Stimulated activated CD4-positive, alpha-beta T cell treated with anti-CD3 and anti-CD28 coated beads, TNF-alpha, amount 100 ng/mL, for 4 hours (primary cell): ENCODE data around the gene ARNT2.
"Not testable (repeated sequence)": the region's sequence is repeated elsewhere in the genome, so short reads cannot be mapped to it uniquely, and the experiment has no call there.

Experiments
- DNase-seq, 3 experiments: peaks; one replicate each; pipeline ENCODE4 v3.0.0-alpha.2; 2020; ENCODE audit warnings: low read depth in 3 of 3

ARNT2 gene

DNA sequence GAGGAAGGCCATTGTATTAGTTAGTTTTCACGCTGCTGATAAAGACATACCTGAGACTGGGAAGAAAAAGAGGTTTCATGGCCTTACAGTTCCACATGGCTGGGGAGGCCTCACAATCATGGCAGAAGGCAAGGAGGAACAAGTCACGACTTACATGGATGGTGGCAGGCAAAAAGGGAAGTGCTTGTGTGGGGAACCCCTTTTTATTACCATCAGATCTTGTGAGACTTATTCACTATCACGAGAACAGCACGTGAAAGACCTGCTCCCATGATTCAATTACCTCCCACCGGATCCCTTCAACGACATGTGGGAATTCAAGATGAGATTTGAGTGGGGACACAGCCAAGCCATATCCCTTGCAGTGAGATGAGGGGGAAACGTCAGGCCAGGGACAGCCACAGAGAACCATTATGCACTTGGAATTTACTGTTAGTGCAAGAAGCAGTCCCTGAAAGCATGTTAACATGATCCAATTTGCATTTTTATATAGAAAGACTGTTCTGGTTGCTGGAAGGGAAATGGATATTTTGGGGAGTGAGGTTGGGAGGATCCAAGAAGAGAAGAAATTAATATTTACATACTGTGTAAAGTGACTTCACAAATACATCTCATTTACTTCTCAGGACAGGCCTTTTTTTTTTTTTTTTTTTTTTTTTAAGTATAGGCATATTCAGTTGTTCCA is 87.1 kb downstream of the ARNT2 start:
- DNase-seq: no peak

DNA sequence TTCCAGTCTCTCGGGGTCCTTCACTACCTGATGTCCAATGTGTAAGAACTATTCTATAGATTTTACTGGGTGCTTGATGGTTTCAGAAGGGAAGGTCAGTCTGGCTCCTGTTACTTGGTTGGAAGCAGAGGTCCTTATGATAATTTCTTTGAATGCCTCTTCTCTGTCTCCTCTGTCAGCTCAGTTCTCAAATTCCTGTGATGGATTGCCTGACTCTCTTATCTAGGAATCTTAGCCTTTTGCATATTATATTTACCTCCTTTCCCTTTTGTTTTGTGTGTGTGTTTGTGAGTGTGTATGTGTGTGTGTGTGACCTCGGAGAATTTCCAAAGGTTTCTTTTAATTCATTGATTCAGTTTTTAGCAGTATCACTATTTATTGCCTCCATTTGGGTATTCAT is 88.2 kb downstream of the ARNT2 start:
- DNase-seq: no peak

DNA sequence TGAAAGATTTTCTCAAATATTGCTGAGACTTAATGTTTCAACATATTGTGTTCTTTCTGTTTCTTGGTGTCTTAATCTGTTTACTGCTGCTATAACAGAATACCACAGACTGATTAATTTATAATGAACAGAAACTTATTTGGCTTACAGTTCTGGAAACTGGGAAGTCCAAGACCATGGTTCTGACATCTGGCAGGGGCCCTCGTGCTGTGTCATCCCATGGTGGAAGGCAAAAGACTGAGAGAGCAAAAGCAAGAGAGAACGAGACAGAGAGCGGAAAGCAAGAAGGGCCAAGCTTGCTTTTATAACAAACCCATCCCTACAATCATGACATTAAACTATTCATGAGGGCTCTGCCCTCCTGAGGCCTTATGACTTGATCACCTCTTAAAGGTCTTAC is 88.7 kb downstream of the ARNT2 start:
- no peak for DNase-seq

DNA sequence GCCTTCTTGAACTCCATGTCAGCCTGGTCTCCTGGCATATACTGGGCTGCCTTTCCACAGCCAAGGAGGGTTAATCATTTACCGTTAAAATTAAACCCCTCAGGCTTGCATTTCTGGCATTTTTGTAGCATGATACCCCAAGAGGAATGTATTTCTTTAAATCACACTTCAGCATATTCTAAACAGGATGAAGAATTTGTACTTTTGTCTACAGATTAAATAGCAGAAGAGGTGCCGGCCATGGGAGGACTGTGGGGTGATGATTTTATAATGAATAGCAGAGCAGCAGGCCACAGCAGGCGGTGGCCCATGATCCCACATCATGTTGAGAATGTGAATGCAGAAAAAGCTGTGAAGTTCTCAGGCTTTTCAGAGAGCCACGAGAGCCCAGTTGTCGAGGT is 90.2 kb downstream of the ARNT2 start:
- DNase-seq: no peak

DNA sequence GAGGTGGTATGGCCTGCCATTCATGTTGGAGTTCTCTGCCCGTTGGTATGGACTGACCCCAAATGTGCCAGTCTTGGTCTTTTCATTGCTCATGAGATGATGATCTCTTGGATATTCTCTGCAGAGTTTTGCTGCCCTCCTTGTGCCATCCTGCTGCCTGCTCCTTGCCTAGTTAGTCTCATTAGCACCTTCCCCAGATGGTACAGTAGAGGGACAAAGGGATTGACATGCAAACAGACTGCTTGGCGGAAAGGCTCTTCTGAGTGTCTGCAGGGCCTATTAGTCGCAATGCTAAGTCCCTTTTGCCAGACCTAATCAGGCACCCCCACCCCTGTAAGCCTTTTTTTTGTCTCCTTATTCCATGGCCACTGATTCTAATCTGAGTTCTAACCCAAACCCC is 90.6 kb downstream of the ARNT2 start:
- DNase-seq: no peak

DNA sequence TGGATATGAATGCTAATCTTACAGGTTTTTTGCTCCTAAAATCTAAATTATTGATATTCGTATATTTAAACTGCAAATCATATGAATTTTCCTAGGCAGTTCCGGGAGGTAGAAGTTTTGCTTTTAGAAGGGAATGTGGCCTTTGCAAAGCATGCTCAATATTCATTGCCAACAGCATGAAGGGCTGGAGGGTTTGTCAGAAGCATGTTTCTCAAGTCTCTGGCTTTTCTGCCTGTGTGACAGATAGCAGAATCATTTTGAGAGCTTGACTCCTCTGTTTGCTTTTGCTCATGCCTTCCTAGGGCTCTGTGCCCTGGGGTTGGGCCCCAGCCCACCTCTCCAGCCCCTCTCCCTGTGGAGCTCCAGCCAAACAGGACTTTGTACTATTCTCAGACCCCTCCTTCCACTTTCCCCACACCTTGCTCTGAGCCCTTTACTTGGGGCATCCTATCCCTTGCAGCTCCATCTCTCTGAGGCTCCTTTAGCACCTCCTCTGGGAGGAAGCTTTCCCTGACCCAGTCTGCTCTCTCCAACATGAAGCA is 91.3 kb downstream of the ARNT2 start:
- DNase-seq: no peak

DNA sequence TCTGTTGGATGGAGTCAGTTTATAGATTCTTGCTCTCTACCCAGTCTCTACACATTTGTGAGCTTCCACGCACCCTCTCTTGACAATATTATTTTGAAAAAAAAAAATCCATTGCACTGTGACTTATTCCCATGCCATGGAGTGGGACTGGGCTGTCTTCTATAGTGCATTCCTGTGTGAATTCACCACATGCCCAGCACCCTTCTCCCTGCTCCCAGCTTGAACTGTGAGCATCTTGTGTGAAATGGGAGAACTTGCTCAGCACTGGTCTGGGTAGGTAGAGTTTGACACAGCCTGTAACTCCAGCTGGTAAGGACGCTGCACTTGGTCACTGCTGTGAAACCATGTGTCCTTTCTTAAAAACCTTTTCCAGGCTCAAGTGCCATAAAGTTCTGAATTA is 91.9 kb downstream of the ARNT2 start:
- DNase-seq: no peak

DNA sequence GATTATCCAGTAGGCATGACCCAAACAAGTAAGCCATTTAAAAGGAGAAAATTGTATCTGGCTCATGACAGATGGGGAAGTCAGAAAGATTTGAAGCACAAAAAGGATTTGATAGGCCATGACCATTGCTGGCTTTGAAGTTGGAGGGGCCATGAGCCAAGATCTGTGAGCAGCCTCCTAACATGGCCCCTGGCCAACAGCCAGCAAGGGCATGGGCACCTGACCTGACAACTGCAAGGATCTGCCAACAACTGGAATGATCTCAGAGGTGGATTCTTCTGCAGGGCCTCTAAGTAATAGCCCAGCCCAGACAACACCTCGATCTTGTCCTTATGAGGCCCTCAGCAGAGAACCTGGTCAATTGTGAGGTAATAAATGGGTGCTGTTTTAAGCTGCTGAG is 93.0 kb downstream of the ARNT2 start:
- DNase-seq: no peak

DNA sequence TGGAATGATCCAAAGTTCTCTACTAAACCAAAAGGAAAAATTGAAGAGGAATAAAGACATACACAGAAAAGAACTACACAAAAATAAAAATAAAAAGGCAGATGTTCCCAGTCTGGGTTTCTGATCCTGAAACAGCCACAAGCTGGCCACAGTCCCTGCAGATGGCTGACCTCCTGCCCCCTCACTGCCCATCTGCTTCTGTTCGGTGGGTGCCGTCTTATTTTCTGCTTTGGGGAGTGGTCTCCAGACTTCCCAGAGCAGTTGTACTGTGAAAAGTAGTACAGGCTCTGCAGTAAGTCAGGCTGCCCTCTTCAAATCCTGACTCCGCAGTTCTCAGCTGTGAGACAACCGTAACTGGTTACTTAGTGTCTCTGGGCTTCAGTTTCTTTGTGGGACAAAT is 94.5 kb downstream of the ARNT2 start:
- DNase-seq: no peak

DNA sequence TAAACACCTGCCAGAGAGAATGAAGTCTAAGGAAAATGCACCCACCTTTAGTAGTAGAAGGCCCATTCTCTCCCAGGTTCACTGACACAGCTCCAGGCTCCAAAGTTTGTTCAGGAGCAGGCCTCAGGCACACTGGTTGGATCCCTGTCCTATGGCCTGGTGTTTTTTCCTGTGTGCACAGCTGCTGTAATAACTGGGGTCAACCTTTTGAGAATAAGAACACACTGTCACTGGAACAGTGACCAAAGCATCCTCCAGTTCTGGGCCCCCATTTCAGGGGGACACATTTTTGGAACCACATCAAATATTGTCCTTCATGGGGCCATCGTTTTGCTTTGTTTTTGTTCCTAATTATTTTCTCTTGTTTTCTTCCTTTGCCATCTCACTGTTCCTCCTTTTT is 95.8 kb downstream of the ARNT2 start:
- DNase-seq: no peak

DNA sequence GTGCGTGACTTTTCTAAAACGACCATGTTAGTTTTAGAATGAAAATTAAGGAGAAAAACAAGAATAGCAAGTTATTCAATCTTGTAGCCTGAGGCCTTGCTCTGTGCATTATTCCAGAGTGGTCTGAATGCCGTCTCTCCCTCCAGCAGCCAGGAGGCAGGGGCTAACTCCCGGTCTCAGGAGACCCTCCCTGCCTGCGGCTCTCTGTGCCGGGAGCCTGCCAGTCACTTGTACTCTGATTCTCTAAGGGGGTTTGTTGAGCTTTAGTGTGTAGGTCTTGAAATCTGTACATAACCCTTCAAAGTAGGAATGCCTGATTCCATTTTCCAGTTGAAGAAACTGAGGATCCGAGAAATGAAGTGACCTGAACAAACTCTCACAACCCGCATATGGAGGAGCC is 97.3 kb downstream of the ARNT2 start:
- DNase-seq: no peak

DNA sequence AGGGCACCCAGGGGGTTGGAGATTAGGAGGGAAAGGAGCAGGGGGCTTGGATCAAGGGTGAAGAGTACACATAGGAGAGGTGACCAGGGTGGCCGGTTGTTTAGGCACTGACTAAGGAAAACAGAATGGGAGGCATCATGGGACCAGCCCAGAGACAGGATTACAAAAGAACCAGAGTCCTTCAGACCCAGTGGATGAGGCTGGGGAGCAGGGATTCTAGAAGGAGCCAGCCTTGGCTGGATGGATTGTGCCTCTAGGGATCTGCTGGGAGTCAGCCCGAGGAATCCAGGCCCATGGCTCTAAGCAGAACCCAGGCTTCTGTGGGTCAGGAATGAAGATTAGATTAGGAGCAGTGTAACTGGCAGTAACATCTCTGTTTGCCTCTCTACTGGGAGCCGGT is 98.6 kb downstream of the ARNT2 start:
- no peak for DNase-seq

DNA sequence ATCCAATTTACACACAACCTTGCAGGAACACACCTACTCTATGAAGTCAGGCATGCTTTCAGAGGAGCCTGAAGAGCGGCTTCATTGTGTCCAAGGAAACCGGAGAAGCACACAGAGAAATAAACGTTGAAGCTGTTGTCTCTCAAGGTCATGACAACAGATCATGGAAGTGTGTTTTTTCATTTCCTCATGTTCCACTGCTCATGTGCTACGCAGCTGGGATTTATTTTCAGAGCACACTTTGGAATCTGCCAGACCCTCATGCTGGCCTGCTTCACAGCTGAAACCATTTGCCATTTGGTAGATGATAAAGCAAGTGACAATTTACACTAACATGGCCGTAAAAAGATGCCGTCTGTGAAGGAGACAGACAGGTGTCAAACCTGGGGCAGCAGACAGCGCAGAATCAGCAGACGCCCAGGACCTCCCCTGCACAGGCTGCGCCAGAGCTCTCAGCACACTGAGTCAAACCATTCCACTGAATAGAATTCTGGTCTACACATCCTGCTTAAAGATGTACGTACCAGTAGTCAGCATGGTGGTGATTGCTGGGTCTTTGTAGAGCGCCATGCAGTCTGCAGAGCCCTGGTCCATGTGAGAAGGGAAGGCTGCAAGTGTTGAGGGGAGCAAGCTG is 99.3 kb downstream of the ARNT2 start:
- no peak for DNase-seq

DNA sequence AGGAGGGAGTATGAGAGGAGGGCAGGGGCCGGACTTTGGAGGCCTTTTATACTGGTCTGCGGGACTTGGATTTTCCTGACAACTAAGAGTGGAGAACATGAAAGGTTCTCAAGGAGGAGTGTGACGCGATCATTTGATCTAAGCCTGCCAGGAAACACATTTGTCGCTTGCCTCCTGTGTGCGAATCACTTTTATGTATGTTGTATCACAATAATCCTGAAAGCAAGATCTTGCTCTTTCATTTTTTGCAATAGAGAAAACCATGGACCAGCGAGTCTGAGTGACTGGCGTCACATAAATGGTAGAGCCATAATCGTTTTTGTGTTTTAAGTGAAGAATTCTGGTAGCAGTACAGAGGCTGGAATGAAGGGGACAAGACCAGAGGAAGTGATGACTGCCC is 100.7 kb downstream of the ARNT2 start:
- no peak for DNase-seq

DNA sequence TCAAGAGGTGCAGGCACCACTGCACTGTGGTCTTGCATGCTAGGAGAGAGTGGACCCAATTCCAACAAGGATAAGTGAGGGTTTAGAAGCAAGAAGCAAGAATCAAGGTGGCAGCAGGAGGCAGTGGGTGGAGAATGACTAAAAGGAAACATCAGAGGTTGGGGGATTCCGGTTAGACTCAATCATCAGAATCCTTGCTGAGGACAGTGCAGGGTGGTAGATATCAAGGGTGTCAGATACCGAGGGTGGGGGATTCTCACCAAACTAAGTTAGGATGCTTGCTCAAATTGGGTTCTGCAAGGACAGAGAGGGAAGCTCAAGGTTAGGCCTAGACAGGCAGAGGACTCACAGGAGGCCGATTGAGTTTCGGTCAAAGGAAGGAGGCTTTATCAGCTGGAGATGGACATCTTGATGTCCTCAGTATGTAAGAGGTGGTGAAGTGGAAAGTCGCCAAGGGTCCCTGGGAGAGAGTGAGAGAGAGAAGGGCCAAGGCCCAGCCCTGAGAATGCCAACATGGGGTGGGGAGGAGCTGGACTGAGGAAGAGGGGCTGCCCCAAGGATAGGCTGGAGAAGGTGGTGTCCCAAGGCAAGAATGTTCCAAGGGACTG is 102.2 kb downstream of the ARNT2 start:
- no peak for DNase-seq

DNA sequence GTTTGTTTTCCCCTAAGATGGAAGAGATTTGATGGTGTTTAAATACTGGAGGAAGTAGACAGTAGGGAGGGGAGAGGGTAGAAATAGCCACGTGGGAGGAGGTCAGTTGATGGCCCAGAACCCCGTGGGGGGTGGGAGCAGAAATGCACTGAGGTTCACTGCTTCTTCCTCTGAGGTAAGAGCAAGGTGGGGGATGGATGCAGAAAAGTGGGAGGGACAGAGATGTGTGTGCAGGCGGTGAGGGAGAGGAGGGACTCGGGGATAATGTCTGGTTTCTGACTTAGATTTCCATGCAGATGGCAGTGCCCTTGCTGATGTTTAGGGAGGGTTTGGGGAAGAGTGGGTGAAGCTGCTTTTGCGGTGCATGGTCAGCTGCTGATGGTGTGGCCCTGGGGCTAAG is 102.9 kb downstream of the ARNT2 start:
- no peak for DNase-seq

DNA sequence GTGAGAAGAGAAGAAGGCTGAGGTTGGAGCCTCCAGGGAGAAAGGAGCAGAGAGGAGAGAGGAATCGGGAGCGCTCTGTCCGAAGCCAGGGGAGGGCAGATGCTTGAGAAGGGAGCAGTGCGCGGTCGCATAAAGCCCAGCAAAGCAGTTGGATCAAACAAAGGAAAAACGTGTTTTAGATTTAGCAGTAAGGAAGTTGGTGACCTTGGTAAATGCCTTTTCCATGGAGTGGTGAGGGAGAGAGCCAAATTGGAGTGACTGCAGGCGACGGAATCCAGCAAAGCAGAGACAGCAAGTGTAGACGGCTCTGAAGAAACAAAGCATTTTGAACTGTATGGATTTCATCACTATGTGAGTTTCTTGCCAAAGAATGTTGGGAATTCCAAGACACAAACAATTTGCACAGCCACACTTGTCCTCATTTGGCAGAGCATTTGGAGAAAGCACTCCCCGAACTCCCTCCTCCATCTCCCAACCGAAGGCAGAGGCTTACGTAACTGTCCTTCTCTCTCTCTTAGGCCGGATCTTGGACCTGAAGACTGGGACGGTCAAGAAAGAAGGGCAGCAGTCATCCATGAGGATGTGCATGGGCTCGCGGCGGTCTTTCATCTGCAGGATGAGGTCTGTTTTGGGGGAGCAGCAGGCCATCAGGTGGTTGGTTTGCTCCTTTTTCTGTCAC is 103.6 kb downstream of the ARNT2 start:
- no peak for DNase-seq

DNA sequence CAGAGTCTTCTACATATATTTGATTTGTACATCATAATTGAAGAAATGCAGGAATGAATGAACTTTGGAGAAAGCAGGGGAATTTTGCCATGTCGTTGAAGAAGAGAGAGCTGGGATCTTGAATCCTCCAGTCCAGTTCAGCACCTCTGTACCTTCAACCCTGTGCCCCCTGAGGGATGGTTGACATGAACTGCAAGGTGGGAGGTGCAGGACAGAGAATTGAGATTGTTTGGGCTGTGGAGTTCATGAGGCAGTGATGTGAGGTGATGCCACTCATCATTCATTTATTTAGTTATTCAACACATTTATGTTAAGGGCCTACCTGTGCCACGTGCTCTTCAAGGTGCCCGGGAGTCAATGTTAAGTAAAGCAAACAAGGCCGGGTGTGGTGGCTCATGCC is 104.6 kb downstream of the ARNT2 start:
- DNase-seq: no peak

DNA sequence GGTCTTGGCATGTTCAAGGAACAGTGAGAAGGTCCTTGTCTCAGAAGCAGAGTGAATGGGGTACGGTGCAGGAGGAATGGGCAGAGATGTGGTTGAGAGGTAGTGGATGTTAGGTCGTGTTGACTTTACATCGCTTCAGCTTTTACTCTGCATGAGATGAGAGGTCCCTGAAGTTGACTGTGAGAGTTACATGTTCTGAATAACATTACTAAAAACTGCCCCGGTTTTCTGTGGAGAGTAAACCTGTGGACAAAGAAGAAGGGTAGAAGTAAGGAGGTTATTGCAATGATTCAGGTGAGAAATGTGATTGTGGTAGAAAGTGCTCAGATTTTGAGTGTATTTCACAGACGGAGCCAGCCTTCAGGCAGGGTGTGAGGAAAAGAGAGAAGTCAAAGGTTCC is 105.6 kb downstream of the ARNT2 start:
- DNase-seq: no peak

DNA sequence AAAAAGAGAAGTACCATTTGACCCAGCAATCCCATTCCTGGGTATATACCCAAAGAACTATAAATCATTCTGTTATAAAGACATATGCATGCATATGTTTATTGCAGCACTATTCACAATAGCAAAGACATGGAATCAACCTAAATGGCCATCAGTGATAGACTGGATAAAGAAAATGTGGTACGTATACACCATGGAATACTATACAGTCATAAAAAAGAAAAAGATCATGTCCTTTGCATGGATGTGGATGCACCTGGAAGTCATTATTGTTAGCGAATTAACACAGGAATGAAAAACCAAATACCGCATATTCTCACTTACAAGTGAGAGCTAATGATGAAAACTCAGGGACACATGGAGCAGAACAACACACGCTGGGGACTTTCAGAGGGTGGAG is 106.8 kb downstream of the ARNT2 start:
- not testable (repeated sequence) for DNase-seq

DNA sequence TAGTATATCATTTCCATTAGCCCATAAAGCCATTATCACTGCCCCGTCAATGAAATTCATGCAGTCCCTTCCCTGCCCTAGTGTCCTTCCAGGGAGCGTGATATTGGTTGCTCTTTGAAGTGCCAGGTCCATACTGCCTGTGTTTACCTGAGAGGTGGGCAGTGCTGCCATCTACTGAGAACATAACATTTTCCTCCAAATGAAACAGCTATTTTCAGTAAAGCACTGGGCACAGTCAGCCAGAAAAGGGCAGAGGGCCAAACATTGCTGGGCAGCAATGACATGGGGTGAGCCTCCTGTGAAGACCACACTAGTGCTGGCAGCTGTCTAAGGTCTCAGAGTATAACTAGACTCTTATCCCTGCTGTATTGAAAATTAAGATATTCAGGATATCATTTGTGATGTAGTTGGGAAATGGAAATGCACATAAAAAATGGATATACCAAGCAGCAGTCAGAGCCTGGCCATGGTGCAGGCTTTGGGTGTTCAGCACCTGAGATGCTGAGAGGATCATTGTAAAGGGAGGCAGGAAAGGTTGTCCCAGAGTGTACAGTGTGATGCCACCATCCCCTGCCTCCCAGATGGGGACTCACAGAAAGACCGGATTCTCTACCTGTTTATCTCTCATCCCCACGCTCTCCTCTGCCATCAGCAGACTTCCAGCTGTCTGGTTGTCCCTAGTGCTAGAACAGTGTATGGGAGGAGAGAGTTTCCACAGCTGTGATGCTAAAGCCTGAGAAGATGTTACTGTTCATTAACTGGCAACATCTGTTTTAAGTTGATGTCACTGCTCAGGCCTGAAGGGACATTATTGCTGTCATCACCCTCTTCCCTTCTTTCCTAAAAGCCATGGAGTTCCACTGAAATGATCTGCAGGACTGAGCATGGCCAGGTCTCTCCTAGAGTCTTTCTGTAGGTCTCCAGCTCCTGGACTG is 108.8 kb downstream of the ARNT2 start:
- no peak for DNase-seq
